Retina (tissue), 1 donor: ENCODE data around the gene GABRG3.
A peak's percentile ranks its signal among the peaks of the same experiment; 100 is the strongest.

Source experiments
- DNase-seq: peaks from one replicate; pipeline ENCODE4 v3.0.0-alpha.2; 2016

The GABRG3 gene

DNA sequence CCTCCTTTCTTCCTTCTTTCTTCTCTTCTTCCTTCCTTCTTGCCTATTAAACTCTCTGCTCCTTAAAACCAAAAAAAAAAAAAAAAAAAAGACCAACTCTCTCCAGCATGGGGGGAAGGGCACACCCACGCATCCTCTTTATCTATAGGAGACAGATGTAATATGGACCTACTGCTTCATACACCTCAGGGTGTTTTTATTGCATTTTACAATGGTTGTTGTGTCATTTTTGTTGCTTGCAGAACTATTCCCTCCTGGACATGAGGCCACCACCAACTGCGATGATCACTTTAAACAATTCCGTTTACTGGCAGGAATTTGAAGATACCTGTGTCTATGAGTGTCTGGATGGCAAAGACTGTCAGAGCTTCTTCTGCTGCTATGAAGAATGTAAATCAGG lies 561.4 kb downstream of the GABRG3 start:
- DNase-seq, result no peak

DNA sequence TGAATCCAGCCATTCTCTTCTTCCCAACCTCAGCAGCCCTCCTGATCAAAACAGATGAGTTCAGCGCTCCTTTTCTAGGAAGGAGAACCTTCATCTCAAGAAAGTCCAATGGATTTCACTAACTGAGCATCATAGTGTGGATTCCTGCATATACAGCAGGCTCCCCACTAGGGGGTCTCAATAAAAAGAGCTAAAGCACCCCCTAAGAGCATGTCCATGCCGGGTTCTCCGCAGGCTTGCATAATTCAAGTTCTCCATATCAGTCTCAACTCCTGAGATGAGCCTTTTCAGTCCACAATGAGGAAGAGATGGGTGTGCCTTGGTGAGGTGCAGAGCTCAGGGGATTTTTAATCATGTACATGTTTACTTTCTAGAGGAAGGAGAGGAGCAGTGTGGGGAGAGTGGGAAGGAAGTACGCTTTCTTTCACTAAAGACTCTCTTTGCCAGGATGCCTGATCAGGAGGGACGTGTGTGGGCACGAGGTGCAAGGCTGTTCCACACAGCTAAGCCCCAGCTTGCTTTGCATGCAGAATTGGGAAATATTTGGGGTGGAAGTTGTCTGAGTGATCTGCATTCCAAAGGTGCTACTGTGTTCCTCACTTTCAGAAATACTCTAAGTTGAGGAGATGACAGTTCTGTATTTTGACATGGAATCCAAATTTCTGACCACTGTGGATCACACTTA lies 564.6 kb downstream of the GABRG3 start:
- no peak for DNase-seq

DNA sequence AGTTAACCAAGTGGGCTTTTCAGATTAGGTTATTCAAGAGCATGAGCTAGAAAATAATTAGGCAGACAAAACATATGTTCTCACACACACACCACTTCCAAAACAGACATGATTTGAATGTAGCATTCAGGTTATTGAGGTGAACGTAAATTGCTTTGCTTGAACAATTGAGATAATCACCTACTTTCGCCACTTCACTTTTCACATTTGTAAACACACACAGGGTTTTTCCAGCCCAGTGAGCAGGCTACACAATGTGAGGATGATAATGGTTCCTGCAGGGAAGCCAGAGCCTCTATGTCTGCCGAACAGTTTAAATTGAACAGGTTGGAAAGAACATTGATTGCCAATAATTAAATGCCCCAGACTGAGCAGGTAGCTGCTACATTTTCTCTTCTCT lies 567.3 kb downstream of the GABRG3 start:
- DNase-seq, result peak; percentile 35

DNA sequence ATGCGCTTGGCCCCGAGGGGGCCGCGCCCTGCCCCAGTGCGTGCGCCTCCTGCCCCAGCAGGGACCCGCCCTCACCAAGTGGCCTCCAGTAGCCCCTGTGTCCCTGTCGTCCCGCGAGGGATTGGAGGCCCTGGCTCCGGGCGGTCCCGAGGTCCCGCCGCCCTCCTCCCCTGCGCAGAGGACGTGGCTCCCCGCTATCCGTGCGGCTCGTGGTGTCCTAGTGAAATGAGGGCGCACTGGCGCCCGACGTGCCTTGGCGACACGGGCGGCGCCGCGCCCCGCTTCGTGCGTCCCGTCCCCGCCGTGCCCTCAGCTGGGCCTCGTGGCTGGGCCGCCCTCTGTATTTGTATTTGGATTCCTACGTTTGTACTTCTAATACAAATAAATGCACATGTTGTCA lies 570.6 kb downstream of the GABRG3 start:
- no peak for DNase-seq

DNA sequence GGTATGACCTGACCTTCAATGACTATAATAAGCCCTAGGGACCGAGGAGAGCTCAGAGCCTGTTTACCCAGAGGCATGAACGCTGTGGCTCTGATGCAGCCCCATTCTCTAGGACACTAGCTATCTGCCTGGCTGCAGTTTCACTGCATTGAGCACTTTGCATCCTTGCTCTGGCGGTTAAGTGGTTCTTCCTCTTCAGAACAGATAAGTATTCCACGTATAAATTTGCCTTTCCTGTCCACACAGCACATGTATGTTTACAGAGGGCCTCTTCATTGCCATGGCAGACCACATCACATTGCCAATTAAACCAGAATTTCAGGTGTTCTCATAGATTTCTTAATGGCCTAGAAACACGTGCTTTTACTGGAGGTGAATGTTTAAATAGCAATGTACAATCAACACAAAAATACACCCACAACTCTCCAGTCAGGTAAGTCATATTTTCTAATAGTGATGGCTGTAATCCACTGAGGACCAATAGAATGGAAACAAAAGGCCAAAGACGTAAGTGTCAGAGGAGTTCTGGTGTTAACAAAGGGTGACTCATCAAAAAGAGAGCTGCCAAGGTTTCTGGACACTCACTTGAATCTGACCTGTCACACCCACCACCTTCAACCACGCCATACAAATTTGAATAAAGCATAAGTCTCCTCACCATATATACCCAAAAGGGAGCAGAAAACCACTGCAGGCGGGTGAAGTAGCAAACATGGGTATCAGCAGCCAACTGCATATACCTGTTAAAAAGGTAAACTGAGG lies 574.7 kb downstream of the GABRG3 start:
- no peak for DNase-seq

DNA sequence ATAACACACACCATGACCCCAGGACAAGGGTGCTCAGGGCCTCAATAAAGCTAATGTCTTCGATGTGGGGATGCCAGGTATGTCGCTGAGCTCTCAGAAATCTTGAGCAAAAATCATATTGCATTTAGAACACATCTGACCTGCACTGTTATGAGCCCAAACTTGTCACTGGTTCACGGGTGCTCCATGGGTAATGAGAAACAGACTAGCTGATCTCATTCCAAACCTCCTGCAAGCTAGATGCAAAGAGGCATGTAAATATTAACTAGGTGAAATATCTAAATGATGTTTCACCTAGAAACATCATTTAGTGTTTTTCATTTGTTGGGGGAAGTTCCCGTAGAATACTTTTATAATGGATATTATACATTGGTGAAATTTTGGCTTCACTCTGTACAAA lies 578.8 kb downstream of the GABRG3 start:
- DNase-seq, result no peak

DNA sequence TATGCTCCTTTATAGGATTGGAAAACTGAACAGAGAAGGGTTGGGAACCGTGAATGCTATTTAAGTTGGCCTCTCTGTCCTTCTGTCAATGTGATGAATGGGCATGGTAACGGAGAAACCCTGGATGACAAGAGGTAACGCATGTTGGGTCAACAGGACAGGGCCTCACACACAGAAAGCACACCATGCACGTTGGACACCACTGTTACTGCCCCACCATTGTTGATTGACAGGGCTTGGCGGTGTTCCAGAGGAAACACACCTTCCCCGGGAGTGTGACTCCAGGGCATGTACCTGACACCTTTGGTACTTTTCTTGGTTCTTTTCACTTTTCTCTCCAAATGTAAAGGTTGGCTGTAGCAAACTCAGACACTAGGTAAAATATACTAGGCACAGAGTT lies 579.7 kb downstream of the GABRG3 start:
- DNase-seq, result no peak

DNA sequence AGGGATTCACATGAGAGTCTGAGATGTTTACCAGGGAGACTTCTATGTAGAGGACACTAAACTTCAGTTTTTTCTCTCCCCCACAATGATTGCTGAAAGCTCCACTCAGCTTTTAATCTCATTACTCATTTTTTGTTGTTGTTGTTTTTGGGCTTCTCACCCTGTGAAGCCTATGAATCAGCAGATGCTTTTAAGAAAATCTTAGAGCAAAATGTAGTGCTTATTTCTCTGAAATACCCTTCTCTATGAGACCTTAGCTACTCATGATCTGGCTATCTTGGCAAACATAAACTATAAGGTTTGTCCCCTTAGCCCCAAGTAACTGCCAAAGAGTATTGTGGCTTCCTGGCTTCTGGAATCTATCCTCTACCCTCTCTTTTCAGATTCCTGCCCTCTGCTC lies 590.8 kb downstream of the GABRG3 start:
- no peak for DNase-seq

DNA sequence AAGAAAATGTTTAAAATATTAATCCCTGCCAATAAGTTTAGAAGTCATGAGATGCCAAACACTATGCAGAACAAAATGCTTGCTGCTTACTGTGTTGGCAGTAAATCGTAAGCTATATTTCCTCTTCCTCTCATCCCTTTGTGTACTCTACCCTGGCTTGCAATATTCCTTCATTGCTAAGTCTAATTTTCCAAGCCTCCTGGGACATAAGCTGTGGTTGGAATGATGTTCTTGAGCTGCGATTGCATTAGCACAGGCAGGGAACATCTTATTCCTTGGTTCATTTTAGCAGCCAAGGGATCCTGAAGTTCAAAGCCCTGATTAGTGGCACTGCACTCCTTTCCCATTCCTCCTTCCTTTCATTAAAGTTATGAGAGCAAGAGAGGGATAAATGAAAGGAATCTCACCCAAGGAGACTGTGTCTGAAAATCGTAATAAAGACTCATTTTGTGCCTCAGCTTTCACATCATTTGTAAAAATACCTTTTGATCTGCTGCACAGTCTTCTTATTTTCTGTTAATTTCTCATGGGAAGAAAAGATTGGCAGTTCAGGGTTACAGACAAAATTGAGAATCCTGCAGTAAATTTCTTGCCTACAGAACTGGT lies 592.9 kb downstream of the GABRG3 start:
- no peak for DNase-seq

DNA sequence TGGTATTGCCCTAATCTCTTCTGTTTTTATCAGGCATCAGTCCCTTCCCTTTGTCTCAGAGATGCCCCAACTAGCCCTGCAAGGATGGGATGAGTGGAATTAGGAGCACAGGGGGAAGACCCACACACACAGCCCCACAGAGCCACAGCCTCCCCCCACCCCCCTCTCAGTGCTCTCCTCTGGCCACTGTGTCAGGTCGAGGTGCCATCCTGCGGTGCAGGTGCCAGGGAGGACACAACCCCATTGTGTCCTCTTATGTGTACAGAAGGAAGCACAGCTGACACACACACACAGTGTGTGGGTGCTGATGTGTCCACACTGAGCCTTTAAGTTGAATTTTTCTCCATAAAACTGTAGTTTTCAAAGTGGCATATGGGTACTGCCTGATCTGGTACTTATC lies 593.7 kb downstream of the GABRG3 start:
- no peak for DNase-seq

DNA sequence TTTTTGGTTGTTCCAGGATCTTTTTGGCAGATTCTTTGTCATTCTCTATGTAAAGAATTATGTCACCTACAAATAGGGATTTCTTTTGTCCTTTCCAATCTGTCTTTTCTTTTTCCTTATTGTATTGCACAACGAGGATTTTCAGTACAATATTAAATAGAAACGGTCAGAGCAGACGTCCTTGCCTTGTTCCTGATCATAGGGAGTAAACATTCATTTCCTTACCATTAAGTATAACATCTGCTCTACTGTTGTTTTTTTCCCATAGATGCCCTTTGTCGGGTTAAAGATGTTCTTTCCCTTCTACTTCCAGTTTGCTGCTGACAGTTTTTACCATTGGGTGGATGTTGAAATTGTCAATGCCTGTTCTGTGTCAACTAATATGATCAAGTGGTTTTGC lies 599.8 kb downstream of the GABRG3 start:
- DNase-seq, result no peak

DNA sequence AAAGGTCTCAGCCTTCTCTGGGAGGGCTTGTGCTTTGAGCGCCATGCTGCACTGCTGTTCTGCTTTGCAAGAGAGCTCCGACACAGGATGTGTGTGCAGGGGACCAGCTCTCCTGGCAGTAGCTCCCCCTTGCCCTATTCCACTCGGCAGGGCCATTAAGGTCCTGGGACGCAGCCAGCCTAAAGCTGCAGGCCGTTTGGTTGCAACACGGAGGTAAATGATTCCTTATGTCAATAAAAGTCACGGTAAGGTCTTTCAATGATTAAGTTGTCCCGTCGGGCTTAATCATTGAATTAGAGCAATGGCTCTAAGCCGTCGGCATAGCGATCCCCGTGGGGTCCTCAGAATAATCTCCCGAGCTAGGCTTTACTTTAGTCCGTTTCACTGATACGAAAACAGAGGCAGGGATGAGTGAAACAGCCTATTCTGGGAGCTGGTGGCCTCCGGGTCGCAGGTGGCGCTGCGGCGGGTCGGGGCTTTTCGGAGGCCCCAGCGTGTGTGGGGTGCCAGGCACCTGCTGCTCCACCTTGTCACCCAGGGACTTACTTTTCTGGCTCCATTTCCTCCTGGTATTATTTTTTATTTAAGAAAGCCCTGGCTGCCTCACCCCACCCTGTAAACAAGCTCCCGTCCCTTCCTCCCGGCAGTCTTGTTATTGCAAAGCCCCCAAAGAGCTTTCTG lies 603.0 kb downstream of the GABRG3 start:
- DNase-seq, result no peak

DNA sequence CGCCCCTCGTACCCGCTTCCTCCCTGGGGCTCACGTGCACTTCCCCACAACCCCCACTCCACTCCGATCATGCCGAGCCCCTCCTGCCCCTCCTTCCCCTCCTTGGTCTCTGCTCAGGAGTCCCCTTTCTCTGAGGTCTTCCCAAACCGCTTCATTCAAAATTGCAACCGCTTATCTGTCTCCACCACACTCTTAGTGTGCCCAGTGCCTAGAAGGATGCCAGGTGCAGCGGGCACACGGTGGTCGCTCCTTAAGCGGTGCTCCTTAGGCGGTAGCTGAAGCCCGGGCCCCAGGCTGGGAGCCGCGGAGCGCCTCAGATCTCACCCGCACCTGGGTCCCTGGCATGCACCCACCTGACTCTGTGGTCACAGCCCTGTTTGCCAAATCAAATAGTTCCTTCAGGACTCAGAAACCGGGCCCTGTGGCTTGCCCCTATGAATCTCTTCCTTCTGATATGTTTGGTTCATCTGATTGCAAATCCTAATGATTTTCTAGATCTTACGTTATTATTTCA lies 603.6 kb downstream of the GABRG3 start:
- DNase-seq, result no peak

DNA sequence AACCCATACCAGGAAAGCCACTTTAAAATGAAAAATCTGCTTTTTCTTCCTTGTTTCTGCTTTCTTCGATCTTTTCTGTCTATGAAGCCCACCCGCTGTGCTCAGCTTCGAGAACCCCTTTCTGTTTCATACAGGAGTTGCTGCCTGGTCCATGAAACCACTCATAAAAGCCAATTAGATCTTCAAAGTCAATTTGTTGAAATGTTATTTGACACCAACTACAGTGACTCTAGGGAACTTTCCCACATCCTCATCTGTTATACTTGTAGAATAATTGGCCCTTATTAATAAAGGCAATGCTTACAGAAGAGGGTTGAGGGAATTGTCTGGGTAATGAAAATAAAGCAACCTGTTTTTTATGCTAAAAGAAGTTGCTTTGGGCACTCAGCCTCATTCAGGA lies 604.5 kb downstream of the GABRG3 start:
- DNase-seq, result no peak

DNA sequence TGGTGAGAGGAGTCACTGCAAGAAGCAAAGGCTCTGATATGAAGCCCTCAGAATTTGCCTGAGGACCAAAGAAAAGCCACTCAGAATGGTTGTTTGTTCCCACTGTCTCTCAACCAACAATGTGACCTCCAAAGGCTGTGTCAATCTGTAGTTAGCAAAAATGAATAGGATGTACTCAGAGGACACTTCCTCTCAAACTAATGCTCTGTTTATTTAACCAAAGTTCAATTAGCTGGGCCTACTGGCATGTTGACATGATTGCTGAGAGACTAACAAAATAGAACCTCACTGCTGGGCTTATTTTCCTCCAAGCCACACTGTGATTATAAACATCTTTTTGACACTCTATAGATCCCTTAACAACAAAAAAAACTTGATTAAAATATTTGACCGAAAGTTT lies 605.6 kb downstream of the GABRG3 start:
- DNase-seq, result no peak

DNA sequence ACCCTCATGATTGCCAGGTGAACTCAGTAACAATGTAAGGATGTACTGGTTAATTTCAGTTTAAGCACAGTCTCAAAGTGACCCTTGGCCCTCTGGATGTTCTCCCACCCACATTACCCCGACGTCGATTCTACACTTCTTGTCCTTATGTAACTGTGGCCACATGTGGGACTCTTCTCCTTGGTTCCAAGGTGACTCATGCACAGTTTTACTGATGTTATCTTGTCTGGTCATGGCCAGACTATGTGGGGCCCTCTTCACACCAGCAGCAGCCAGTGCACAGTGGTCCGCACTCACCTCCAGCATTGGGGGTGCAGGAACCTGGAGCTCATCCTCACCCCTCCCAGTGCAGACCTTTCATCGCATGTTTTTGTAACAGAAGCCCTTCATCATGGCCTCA lies 608.8 kb downstream of the GABRG3 start:
- no peak for DNase-seq

DNA sequence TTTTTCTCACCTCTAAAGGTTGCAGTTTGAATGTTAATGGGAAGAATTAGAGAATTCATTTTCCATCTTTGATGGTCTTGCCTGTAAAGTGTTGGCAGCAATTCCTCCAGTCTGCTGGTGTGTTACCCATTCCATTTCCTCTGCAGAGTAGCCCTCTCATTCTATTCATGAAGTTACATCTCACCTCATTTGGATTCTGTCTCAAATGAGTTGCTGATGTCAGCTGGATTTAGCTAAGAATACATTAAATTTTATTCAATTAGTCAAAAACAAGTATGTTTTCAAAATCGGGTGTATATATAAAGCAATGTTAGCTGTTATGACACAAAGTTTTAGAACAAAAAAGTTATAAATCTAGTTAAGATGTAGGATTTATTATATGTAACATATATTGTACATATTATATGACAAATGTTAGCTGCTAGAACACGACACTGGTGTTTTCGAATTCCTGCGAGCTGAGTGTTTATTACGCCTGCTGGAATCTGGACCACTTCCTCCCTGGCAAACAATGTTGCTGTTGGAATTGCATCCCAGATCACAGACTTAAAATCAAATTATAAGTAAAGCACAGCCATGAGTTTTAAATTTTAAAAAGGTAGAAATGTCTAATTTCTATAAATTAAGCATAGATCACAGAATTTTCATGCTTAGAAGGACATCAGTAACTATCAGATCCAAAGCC lies 611.9 kb downstream of the GABRG3 start:
- DNase-seq, result no peak

DNA sequence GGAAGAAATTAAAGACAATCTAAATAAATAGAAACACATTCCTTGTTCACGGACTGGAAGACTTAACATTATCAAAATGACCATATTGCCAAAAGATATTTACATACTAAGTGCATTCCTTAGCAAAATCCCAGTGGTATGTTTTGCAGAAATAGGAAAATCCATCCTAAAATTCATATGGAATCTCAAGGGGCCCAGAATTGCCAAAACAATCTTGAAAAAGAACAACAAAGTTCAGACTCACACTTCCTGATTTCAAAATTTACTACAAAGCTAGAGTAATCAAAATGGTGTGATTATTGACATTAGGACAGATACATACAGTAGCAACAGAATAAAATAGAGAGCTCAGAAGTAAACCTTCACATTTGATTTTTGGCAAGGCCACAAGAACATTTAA lies 612.7 kb downstream of the GABRG3 start:
- DNase-seq, result no peak

DNA sequence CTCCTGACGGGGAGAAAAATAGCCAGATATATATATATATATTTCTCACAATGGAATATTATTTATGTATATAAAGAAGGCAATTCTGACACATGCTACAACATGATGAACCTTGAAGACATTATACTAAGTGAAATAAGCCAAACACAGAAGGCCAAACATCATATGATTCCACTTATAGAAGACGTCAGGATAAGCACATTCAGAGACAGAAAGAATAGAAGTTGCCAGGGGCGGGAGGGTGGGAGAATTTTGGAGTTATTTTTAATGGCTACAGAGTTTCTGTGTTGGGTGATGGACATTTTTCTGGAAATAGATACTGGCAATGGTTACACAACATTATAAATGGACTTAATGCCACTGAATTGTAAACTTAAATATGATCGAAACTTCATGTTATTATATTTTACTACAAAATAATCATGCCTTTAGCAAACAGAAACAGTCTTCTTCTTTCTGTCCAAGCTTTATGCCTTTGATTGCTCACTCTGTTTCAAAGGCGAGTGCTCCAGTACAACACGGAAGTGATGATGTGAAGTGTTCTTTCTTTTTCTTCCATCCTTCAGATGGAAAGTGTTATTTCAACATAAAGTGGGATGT lies 614.2 kb downstream of the GABRG3 start:
- no peak for DNase-seq

DNA sequence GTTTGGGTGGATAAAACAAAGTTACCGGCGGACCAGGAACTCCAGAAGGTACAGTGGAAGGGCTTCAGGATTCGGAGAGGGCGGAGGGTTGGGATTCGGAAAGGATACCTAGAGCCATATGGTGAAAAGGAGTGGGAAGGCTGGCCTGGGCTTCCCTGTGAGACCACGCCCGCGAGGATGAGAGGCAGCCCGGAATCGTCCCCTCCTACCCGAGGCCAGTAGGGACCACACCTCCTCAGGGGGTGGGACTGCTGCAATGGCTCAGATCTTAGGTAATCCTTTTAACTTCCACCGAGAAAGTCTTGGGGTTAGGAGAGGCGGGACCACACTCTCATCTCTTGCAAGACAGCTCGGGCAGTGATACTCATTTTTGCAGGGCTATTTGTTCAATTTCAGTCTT lies 616.8 kb downstream of the GABRG3 start:
- peak; percentile 19 for DNase-seq

DNA sequence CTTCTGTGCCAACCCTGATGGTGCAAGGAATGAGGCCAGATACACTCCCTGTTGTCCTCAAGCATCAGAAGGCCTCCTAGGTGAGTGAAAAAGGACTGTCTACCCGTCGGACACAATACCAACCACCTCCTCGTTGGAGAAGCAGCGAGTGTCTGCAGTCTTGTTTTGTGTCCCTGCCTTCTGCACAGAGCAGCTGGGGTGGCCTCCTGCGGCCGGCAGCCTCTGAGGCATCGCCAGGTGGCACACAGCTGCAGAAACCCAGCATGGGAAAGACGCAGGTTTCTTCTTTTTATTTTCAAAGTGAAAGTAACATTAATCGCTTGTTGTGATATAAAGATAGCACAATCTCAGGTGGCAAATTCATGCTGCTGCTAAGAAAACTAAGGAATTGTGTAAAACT lies 618.3 kb downstream of the GABRG3 start:
- DNase-seq, result no peak

DNA sequence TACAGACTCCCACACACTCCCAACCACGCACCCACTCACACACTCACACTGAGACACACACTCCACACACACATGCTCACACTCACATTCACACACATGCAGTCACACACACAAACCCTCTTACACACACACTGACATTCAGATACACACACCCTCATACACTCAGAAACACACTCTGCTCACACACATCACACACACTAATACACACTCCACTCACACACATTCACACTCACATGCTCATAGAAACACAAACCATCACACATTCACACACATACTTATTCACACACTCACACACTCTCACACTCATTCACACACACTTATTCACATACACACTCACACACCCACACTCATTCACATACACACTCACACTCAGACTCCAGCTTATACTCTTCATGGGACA lies 618.8 kb downstream of the GABRG3 start:
- no peak for DNase-seq
